Measurements from ENCODE around the gene KIF17. TPM values are rescaled to one million over a fixed set of nuclear protein-coding genes. Genes with fewer than 3 reads are reported as not detected.

The KIF17 gene
- polyA plus RNA-seq, 1 of the 3 experiments (the other 2 are of a cell fraction): 4.3 TPM

DNA sequence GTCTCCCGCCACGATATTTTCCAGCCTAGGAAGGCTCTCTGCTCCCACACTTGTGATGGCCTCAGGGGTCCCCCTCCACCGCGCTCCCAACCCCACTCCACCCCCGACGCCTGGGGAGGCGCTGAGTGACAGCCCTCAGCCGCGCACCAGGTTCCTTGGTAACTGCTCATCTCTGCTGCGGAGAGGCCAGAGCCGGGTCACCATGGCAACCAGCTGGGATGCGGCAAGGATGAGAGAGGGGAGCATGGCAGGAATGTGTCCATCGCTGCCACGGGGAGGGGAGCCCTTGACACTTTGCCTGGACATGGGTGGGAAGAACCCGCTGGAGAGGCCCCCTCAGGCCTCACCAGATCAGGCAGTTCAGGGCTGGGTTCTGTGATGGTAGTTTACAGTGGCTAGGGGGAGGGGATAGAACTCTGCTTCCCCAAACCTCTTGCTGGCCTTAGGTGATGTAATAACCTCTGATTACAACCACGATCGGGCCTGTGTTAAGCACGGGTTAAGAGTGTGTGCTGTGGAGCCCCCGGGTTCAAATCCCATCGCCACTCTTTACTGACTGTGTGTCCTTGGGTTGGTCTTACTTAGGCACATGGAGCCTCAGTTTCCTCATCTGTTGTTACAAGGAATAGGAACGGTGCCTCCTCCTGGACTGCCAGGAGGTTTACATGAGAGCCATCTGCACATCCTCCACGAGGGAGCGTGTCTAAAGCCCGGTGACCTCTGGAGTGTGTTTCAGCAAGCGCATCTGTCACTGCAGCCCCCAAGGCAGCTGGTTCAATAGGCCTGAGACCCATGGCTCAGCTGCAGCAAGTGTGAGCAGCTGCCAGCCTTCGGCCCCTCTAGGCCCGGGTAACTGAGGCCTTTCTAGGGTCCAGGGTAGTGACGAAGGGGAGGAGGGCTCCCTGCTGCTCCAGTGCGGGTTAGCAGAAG, 6.3 kb downstream of the KIF17 start:
- CTCF ChIA-PET: interaction anchor here (0.7 to 1.4 kb wide), 6 partner anchors 12 to 501 kb away, joined by 3 to 4 read pairs (median 3); no protein-coding TSS in a partner anchor

DNA sequence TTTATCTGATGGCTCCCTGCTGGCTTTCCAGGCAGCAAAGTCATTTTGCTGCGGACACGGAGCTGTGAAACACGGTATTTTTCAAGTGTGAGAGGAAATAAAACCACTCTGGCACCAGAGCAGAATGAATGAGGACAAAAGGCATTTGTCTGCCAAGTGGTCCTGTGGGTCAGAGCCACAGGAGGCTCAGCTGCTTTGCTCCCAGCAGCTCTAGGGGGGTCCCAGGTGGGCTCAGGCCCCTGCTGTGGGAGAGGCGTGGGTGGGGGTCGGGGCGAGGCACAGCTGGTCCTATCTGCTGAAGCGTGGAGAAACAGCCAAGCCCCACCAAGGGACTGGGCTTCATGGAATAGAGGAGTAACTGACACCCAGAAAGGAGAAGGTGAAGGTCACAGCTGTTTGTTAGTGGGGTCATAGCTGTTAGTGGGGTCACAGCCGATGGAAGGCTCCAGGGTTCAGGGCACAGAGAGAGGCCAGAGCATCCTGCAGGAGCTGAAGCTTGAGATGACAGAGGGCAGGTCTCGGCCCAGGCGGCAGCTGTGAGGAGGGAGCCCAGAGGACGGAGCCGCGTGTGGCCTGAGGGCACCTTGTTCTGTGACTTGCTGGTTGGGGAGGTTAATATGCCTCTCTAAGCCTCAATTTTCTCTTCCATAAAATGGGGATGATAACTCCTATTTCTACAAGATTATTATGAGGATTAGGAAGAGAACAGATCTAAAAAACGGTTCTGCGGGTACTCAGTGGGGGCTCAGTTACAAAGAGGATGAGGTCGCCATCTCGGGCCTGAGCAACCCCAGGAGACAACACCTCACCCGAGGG, 7.1 kb downstream of the KIF17 start:
- no peaks in the 10 kb centered on the region for H3K9me2 ChIP-seq
- no peaks in the 10 kb centered on the region for H3K9me3 ChIP-seq
- H3K4me1 ChIP-seq (ENCODE audit: control insufficient read depth in 1 of 2, insufficient read depth in 2 of 2, low read depth in 1 of 2, low read length in 1 of 2): peaks cover 0 to 7% of the 10 kb centered on the region in 2 experiments; a peak in 1 of 4 replicates
- no peak overlapping the region for H2AFZ ChIP-seq (ENCODE audit: low read depth)
- no peak overlapping the region for H3K4me2 ChIP-seq
- CTCF ChIA-PET: interaction anchor here (0.7 to 2.1 kb wide), 5 partner anchors 11 to 502 kb away, joined by 3 to 7 read pairs (median 3); no protein-coding TSS in a partner anchor
- no peaks in the 10 kb centered on the region for H4K20me1 ChIP-seq (ENCODE audit: insufficient read depth)
- no peak overlapping the region for H3K4me3 ChIP-seq (ENCODE audit: low read depth in 2 of 2, low read length in 1 of 2)
- POLR2A ChIA-PET: interaction anchor here (0.6 kb wide), 1 partner anchor 55 kb away, joined by 3 read pairs; no protein-coding TSS in a partner anchor
- H3K9ac ChIP-seq: no peak overlapping the region
- no peaks in the 10 kb centered on the region for H3K27me3 ChIP-seq (ENCODE audit: insufficient read depth)
- H3F3A ChIP-seq (replicated peaks; ENCODE audit: insufficient read depth): peaks cover 4% of the 10 kb centered on the region
- H3K79me2 ChIP-seq (ENCODE audit: insufficient read depth): no peaks in the 10 kb centered on the region
- H3K27ac ChIP-seq (ENCODE audit: low read depth in 2 of 2, low read length in 1 of 2): no peak overlapping the region
- TF ChIP-seq, protein P1, sequence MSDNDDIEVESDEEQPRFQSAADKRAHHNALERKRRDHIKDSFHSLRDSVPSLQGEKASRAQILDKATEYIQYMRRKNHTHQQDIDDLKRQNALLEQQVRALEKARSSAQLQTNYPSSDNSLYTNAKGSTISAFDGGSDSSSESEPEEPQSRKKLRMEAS (IDR thresholded peaks at IDR 0.05; ENCODE audit: low read depth): no peak
- TF ChIP-seq FOSL2 (IDR thresholded peaks at IDR 0.05; ENCODE audit: borderline replicate concordance, low read depth): no peak
- no peak for TF ChIP-seq YY1 (IDR thresholded peaks at IDR 0.05; ENCODE audit: low read depth)
- TF ChIP-seq, protein P2, sequence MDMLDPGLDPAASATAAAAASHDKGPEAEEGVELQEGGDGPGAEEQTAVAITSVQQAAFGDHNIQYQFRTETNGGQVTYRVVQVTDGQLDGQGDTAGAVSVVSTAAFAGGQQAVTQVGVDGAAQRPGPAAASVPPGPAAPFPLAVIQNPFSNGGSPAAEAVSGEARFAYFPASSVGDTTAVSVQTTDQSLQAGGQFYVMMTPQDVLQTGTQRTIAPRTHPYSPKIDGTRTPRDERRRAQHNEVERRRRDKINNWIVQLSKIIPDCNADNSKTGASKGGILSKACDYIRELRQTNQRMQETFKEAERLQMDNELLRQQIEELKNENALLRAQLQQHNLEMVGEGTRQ (IDR thresholded peaks at IDR 0.05; ENCODE audit: borderline replicate concordance, low read depth, low read length): no peak
- no peak for TF ChIP-seq SIN3A (IDR thresholded peaks at IDR 0.05; ENCODE audit: borderline replicate concordance, low read depth, low read length)
- TF ChIP-seq TCF12 (IDR thresholded peaks at IDR 0.05): no peak
- TF ChIP-seq, protein P3, sequence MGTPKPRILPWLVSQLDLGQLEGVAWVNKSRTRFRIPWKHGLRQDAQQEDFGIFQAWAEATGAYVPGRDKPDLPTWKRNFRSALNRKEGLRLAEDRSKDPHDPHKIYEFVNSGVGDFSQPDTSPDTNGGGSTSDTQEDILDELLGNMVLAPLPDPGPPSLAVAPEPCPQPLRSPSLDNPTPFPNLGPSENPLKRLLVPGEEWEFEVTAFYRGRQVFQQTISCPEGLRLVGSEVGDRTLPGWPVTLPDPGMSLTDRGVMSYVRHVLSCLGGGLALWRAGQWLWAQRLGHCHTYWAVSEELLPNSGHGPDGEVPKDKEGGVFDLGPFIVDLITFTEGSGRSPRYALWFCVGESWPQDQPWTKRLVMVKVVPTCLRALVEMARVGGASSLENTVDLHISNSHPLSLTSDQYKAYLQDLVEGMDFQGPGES (IDR thresholded peaks at IDR 0.05; ENCODE audit: low read depth, low read length): no peak
- TF ChIP-seq RFX5 (IDR thresholded peaks at IDR 0.05; ENCODE audit: low read length): no peak
- TF ChIP-seq, protein P4, sequence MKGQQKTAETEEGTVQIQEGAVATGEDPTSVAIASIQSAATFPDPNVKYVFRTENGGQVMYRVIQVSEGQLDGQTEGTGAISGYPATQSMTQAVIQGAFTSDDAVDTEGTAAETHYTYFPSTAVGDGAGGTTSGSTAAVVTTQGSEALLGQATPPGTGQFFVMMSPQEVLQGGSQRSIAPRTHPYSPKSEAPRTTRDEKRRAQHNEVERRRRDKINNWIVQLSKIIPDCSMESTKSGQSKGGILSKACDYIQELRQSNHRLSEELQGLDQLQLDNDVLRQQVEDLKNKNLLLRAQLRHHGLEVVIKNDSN (IDR thresholded peaks at IDR 0.05; ENCODE audit: borderline replicate concordance, low read depth): no peak
- no peak for TF ChIP-seq RAD21 (IDR thresholded peaks at IDR 0.05; ENCODE audit: low read length)
- no peak for TF ChIP-seq SMC3 (IDR thresholded peaks at IDR 0.05; ENCODE audit: low read depth, low read length)
- TF ChIP-seq EP300 (IDR thresholded peaks at IDR 0.05; ENCODE audit: borderline replicate concordance in 1 of 2, low read depth in 1 of 2, low read length in 1 of 2): no peak
- TF ChIP-seq, protein P5, sequence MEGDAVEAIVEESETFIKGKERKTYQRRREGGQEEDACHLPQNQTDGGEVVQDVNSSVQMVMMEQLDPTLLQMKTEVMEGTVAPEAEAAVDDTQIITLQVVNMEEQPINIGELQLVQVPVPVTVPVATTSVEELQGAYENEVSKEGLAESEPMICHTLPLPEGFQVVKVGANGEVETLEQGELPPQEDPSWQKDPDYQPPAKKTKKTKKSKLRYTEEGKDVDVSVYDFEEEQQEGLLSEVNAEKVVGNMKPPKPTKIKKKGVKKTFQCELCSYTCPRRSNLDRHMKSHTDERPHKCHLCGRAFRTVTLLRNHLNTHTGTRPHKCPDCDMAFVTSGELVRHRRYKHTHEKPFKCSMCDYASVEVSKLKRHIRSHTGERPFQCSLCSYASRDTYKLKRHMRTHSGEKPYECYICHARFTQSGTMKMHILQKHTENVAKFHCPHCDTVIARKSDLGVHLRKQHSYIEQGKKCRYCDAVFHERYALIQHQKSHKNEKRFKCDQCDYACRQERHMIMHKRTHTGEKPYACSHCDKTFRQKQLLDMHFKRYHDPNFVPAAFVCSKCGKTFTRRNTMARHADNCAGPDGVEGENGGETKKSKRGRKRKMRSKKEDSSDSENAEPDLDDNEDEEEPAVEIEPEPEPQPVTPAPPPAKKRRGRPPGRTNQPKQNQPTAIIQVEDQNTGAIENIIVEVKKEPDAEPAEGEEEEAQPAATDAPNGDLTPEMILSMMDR (IDR thresholded peaks at IDR 0.05): no peak
- no peak for TF ChIP-seq TEAD4 (IDR thresholded peaks at IDR 0.05; ENCODE audit: borderline replicate concordance, insufficient read depth)
- TF ChIP-seq GATA2 (CRISPR knock-in tag; IDR thresholded peaks at IDR 0.05): no peak
- TF ChIP-seq FOXJ3 (CRISPR knock-in tag; IDR thresholded peaks at IDR 0.05): no peak
- TF ChIP-seq FOXM1 (IDR thresholded peaks at IDR 0.05; ENCODE audit: low read depth): no peak
- no peak for DNase-seq
- no peaks in the 10 kb centered on the region for H3K36me3 ChIP-seq (replicated peaks in 1 of 2; ENCODE audit: control insufficient read depth in 1 of 2, insufficient read depth in 2 of 2, low read length in 1 of 2)
- WGBS (ENCODE audit: low lambda C conversion rate): 87% methylated on average over 18 of the region's 18 CpGs

More for the DNA sequence above, 6.3 kb downstream of the KIF17 start:
- Histone ChIP-seq H2AFZ (ENCODE audit: low read depth) (no peak overlapping the region), H4K20me1 (ENCODE audit: insufficient read depth) (no peaks in the 10 kb centered on the region), H3K9me3 (no peaks in the 10 kb centered on the region), H3K27ac (ENCODE audit: low read depth in 2 of 2, low read length in 1 of 2) (no peak overlapping the region), H3K9me2 (no peaks in the 10 kb centered on the region), H3K79me2 (ENCODE audit: insufficient read depth) (no peaks in the 10 kb centered on the region), H3K4me2 (no peak overlapping the region), H3F3A (replicated peaks; ENCODE audit: insufficient read depth) (peaks cover 4% of the 10 kb centered on the region), H3K9ac (no peak overlapping the region), H3K4me3 (ENCODE audit: low read depth in 2 of 2, low read length in 1 of 2) (no peak overlapping the region), H3K4me1 (ENCODE audit: control insufficient read depth in 1 of 2, insufficient read depth in 2 of 2, low read depth in 1 of 2, low read length in 1 of 2) (peaks cover 0 to 7% of the 10 kb centered on the region in 2 experiments; a peak in 1 of 4 replicates), H3K36me3 (replicated peaks in 1 of 2; ENCODE audit: control insufficient read depth in 1 of 2, insufficient read depth in 2 of 2, low read length in 1 of 2) (no peaks in the 10 kb centered on the region), H3K27me3 (ENCODE audit: insufficient read depth) (no peaks in the 10 kb centered on the region)
- 70% methylated on average over 20 of the region's 29 CpGs for WGBS (ENCODE audit: low lambda C conversion rate)
- no peak for TF ChIP-seq FOXJ3 (CRISPR knock-in tag; IDR thresholded peaks at IDR 0.05)
- TF ChIP-seq NRF1 (IDR thresholded peaks at IDR 0.05; ENCODE audit: low read depth, low read length): no peak
- DNase-seq: peak; percentile 84
- POLR2A ChIA-PET: no interaction called here

Data from SK-N-SH (cell line).